GM06990 (cell line): ENCODE data around the gene SLC8B1.

ENCODE experiments used
- DNase-seq: peaks from one replicate; pipeline ENCODE4 v3.0.0-alpha.2; 2011; ENCODE audit not compliant: insufficient read length; ENCODE audit errors: extremely low read depth
- H3K27me3 ChIP-seq: replicated peaks from 2 replicates; pipeline ENCODE4 v1.6.0; 2011; ENCODE audit warnings: low read length; ENCODE audit not compliant: control insufficient read depth, insufficient read depth
- H3K36me3 ChIP-seq: 2 replicates; pipeline ENCODE4 v1.5.1; 2011; ENCODE audit warnings: low read length; ENCODE audit not compliant: control insufficient read depth, insufficient read depth
- H3K4me3 ChIP-seq: replicated peaks from 2 replicates; pipeline ENCODE4 v1.5.1; 2011; ENCODE audit warnings: low read depth, mild to moderate bottlenecking, control low read depth, low read length
- TF ChIP-seq, protein P1 (sequence below): IDR thresholded peaks from 2 replicates; pipeline ENCODE4 v1.5.1; 2011; ENCODE audit warnings: low read length, control low read depth, mild to moderate bottlenecking, inconsistent platforms; ENCODE audit not compliant: insufficient read depth, poor library complexity, severe bottlenecking

The SLC8B1 gene

DNA sequence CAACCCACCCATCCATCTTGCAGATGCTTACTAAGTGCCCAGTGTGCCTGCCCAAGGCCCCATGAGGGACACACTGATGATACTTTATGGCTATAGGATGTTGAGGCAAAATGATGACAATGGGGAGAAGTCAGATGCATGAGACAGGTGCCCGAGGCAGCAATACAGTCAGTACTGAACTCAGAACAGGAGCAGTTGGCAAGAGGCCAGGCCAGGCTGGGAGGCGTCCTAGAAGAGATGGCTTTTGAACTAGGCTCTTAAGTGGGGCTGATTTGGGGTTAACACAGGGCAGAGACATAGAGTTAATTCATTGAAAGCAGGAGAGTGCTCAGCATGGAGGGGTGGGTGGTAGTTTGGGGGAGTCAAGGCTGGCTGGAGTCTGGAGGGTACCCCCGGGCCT, 39.1 kb upstream of the SLC8B1 start:
- peaks cover 4% of the 10 kb centered on the region; the same call in 1 of the 2 replicates for H3K36me3 ChIP-seq
- no peak overlapping the region for H3K4me3 ChIP-seq
- TF ChIP-seq, protein P1, sequence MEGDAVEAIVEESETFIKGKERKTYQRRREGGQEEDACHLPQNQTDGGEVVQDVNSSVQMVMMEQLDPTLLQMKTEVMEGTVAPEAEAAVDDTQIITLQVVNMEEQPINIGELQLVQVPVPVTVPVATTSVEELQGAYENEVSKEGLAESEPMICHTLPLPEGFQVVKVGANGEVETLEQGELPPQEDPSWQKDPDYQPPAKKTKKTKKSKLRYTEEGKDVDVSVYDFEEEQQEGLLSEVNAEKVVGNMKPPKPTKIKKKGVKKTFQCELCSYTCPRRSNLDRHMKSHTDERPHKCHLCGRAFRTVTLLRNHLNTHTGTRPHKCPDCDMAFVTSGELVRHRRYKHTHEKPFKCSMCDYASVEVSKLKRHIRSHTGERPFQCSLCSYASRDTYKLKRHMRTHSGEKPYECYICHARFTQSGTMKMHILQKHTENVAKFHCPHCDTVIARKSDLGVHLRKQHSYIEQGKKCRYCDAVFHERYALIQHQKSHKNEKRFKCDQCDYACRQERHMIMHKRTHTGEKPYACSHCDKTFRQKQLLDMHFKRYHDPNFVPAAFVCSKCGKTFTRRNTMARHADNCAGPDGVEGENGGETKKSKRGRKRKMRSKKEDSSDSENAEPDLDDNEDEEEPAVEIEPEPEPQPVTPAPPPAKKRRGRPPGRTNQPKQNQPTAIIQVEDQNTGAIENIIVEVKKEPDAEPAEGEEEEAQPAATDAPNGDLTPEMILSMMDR, result no peak
- no peak for DNase-seq
- no peaks in the 10 kb centered on the region for H3K27me3 ChIP-seq

DNA sequence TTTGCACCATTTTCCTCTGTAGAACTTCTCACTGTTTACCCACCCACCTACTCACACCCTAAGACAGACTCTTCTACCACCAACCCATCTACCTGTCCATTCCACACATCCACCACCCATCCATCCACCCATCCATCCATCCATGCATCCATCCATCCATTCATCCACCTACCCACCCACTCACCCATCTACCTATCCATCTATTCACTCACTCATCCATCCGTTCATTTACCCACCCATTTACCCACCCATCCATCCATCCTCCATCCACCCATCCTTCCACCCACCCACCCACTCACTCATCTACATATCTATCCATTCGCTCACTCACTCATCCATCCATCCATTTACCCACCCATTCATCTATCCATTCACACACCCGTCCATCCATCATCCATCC, 38.5 kb upstream of the SLC8B1 start:
- TF ChIP-seq, protein P1, result no peak
- H3K36me3 ChIP-seq, result peaks cover 4% of the 10 kb centered on the region; the same call in 1 of the 2 replicates
- H3K4me3 ChIP-seq, result no peak overlapping the region
- no peaks in the 10 kb centered on the region for H3K27me3 ChIP-seq
- no peak for DNase-seq

DNA sequence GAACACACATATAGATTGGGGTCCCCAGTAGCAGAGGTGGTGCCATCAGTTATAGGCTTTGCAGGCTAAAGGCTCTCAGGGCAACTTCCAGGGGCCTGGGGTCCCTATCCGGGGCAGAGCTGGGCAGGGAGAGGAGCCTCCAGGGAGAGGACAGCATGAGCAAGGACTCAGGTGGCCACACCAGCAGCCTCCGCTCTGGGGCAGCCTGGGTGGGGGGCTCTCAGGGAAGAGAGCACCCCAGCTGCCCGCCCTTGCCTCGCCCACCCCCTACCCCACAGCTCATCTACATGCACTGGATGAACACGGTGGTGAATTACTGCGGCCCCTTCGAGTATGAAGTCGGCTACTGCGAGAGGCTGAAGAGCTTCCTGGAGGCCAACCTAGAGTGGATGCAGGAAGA, 37.5 kb upstream of the SLC8B1 start:
- TF ChIP-seq, protein P1, result no peak
- no peak for DNase-seq
- no peak overlapping the region for H3K4me3 ChIP-seq
- H3K27me3 ChIP-seq, result no peaks in the 10 kb centered on the region
- peaks cover 4% of the 10 kb centered on the region; the same call in 1 of the 2 replicates for H3K36me3 ChIP-seq

DNA sequence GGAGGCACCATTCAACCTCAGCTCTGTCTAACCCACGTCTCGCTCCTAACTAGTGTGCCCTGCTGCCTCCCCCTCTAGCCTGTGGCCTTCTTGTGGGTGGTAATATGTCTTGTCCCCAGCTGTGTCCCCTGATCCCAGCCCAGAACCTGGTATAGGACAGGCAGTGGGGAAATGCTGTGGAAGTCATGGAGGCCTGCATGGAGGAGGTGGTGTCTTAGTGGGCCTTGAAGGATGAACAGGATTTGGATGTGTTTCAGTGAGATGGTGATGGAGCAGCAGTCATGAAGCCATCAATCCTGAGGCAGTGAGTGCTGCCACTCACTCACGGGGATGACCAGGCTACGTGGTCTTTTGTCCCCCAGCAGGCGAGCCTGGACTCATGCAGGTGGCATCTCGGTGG, 36.9 kb upstream of the SLC8B1 start:
- TF ChIP-seq, protein P1, result no peak
- peaks cover 4% of the 10 kb centered on the region; the same call in 1 of the 2 replicates for H3K36me3 ChIP-seq
- no peaks in the 10 kb centered on the region for H3K27me3 ChIP-seq
- no peak for DNase-seq
- no peak overlapping the region for H3K4me3 ChIP-seq

DNA sequence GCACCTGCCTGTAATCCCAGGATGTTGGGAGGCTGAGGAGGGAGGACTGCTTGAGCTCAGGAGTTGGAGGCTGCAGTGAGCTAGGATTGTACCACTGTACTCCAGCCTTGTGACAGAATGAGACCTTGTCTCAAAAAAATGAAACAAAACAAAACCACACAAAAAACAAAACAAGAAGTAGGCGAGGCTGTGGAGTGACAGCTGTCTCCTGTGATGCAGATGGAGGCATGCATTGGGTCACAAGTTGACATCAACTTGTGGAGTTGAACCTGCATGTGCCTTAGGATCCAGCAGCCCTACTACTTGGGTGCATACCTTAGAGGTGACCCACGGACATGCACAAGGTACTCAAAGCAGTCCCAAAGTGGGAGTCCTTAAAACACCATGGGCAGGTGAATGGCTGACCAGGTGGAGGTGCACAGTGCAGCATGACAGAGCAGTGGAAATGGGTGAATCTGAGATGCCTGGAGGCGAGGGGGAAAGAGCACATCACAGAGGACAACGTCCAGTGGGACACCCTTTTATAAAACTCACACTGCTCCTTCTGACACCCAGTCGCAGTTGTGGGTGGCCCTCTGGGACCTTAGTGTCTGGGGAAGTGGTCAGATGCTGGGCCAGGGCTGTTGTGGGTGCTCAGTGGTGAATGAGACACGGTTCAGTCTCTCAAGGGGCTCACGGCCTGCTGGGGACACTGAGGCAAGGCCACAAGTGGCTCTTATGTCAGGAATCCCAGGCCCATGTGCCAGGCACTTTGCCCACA, 36.2 kb upstream of the SLC8B1 start:
- peaks cover 4% of the 10 kb centered on the region; the same call in 1 of the 2 replicates for H3K36me3 ChIP-seq
- no peak for DNase-seq
- H3K4me3 ChIP-seq, result no peak overlapping the region
- TF ChIP-seq, protein P1, result no peak
- no peaks in the 10 kb centered on the region for H3K27me3 ChIP-seq

DNA sequence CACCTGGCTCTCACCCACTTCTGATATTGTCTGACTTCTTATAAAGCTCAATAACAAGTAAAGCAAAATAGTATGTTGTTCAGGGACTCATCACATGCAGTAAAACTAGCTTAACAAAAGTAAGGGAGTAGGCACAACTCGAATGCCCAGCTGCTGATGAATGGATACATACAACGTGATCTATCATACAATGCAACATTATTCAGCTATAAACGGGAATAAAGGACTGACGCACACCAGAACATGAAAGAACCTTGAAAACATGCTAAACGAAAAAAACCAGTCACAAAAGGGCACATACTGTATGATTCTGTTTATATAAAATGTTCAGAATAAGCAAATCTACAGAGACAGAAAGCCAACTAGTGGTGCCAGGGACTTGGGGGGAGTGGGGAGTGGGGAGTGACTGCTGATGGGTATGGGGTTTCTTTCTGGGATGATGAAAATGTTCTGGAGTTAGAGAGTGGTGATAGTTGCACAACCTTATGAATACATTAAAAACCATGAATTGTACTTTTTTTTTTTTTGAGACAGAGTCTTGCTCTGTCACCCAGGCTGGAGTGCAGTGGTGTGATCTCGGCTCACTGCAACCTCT, 34.6 kb upstream of the SLC8B1 start:
- TF ChIP-seq, protein P1, result no peak
- Histone ChIP-seq H3K36me3 (peaks cover 3% of the 10 kb centered on the region; the same call in 1 of the 2 replicates), H3K27me3 (no peaks in the 10 kb centered on the region), H3K4me3 (no peak overlapping the region)
- no peak for DNase-seq
